Activated naive CD4-positive, alpha-beta T cell treated with anti-CD3 and anti-CD28 coated beads, Interleukin-2, amount 10 ng/mL, durations not matched to agents 7 days and 5 days (primary cell): ENCODE results near the gene TRPM2.

Source experiments
- CTCF ChIA-PET: fragments of 350-600 bp; sonication (Branson Sonifier 250); formaldehyde crosslinking; loops from one replicate; lab custom pipeline; 2021; ENCODE audit warnings: antibody characterized with exemption; lab: Charles Lee
- DNase-seq: peaks from one replicate; pipeline ENCODE4 v3.0.0-alpha.2; 2020
- H3K27ac Mint-ChIP-seq: one replicate; pipeline ENCODE4 v1.8.0; 2021; ENCODE audit warnings: mild to moderate bottlenecking, moderate library complexity, mixed read lengths
- H3K27me3 Mint-ChIP-seq: one replicate; pipeline ENCODE4 v1.8.0; 2021; ENCODE audit warnings: mild to moderate bottlenecking, mixed read lengths
- H3K36me3 Mint-ChIP-seq: one replicate; pipeline ENCODE4 v1.8.0; 2021; ENCODE audit warnings: mixed read lengths
- H3K4me1 Mint-ChIP-seq: one replicate; pipeline ENCODE4 v1.8.0; 2021; ENCODE audit warnings: mixed read lengths
- H3K4me3 Mint-ChIP-seq: one replicate; pipeline ENCODE4 v1.8.0; 2021; ENCODE audit warnings: mild to moderate bottlenecking, moderate library complexity, mixed read lengths
- H3K9me3 Mint-ChIP-seq: one replicate; pipeline ENCODE4 v1.8.0; 2021; ENCODE audit warnings: mixed read lengths

The TRPM2 gene

DNA sequence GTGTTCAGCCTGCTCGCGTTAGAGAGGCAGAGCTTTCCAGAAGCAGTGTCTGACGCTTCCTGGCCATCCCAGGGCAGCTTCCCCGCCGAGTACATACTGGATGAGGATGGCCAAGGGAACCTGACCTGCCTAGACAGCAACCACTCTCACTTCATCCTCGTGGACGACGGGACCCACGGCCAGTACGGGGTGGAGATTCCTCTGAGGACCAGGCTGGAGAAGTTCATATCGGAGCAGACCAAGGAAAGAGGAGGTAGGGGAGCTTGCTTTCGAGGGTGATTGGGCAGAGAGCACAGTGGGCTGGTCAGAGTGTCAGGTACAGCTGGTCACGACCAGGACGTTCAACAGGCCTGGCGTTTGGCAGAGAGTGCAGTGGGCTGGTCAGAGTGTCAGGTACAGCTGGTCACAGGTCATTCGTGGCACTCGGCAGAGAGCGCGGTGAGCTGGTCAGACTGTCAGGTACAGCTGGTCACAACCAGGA lies 22.4 kb downstream of the TRPM2 start:
- Mint-ChIP-seq H3K9me3 (peaks cover 15% of the 10 kb centered on the region), H3K4me1 (peaks cover 35% of the 10 kb centered on the region), H3K27me3 (peaks cover 10% of the 10 kb centered on the region), H3K36me3 (peaks cover 78% of the 10 kb centered on the region), H3K27ac (no peak overlapping the region), H3K4me3 (no peak overlapping the region)
- DNase-seq: no peak
- CTCF ChIA-PET: no interaction called here

DNA sequence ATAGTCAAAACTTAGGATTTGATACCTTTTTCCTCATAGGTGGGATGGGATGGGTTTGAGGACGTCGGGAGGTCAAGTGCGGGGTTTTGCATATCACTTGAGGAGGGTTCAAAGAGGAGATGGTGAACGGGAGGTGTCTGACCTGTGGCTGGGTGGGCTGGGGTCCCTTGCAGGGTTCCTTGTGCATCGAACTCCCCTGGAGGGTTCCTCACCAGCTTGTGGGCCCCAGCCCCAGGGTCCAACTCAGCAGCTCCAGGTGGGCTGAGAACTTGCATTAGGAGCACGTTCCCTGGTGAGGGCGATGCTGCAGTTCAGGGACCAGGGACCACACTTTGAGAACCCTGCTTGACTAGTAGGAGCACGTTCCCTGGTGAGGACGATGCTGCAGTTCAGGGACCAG lies 23.2 kb downstream of the TRPM2 start:
- Mint-ChIP-seq H3K4me3 (no peak overlapping the region), H3K27ac (no peak overlapping the region), H3K9me3 (peaks cover 14% of the 10 kb centered on the region), H3K36me3 (peaks cover 78% of the 10 kb centered on the region), H3K4me1 (peaks cover 35% of the 10 kb centered on the region), H3K27me3 (peaks cover 10% of the 10 kb centered on the region)
- CTCF ChIA-PET: interaction anchor here (1.0 kb wide), 1 partner anchor 12 kb away, joined by 3 read pairs; no protein-coding TSS in a partner anchor
- no peak for DNase-seq

DNA sequence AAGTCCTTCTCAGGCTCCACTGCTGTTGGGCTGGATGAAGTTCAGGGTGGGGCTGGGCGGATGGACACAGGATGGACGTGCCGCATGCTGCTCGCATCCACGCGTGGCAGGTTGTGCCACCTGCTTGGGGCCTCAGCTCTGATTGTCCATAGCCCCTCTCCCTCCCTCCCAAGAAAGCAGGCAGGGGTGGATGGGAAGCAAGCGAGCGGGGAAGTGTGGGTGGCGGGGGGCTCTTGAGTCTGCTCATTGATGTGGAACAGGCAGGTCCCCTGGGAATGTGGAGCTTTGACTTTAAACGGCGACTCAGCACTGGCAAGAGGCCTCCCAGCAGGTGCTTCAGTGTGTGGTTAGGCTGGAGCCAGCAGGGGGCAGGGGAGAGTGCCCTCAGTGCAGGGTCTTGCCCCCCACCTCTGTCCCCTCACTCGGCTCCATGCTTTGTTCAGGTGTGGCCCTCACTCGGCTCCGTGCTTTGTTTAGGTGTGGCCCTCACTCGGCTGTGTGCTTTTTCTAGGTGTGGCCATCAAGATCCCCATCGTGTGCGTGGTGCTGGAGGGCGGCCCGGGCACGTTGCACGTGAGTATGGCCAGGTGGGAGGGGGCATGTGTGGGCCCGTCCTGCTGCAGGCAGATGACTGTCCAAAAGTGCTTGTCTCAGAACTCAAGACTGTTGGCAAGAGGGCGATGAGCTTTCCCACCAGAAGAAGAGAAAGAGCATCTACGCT lies 23.9 kb downstream of the TRPM2 start:
- peaks cover 10% of the 10 kb centered on the region for H3K27me3 Mint-ChIP-seq
- peaks cover 16% of the 10 kb centered on the region for H3K9me3 Mint-ChIP-seq
- H3K36me3 Mint-ChIP-seq: peaks cover 78% of the 10 kb centered on the region
- no peak overlapping the region for H3K27ac Mint-ChIP-seq
- no peak overlapping the region for H3K4me3 Mint-ChIP-seq
- CTCF ChIA-PET: interaction anchor here (1.0 kb wide), 1 partner anchor 11 kb away, joined by 3 read pairs; no protein-coding TSS in a partner anchor
- DNase-seq: no peak
- peaks cover 35% of the 10 kb centered on the region for H3K4me1 Mint-ChIP-seq

- no peak for DNase-seq
- Mint-ChIP-seq H3K4me3 (no peak overlapping the region), H3K4me1 (peaks cover 32% of the 10 kb centered on the region), H3K9me3 (peaks cover 16% of the 10 kb centered on the region), H3K27me3 (peaks cover 10% of the 10 kb centered on the region), H3K36me3 (peaks cover 79% of the 10 kb centered on the region), H3K27ac (no peak overlapping the region)
- CTCF ChIA-PET: interaction anchor here (1.0 kb wide), 1 partner anchor 10 kb away, joined by 3 read pairs; no protein-coding TSS in a partner anchor
Observed at GRCh38 chr21:44377922-44378645, 24.7 kb downstream of the TRPM2 start.

- Mint-ChIP-seq H3K4me3 (no peak overlapping the region), H3K27me3 (peaks cover 10% of the 10 kb centered on the region), H3K27ac (no peak overlapping the region), H3K4me1 (peaks cover 26% of the 10 kb centered on the region), H3K9me3 (peaks cover 17% of the 10 kb centered on the region), H3K36me3 (peaks cover 81% of the 10 kb centered on the region)
- DNase-seq: no peak
- CTCF ChIA-PET: no interaction called here
Observed at GRCh38 chr21:44378646-44379514, 25.5 kb downstream of the TRPM2 start.

- peaks cover 19% of the 10 kb centered on the region for H3K9me3 Mint-ChIP-seq
- no peak overlapping the region for H3K27ac Mint-ChIP-seq
- peaks cover 20% of the 10 kb centered on the region for H3K4me1 Mint-ChIP-seq
- CTCF ChIA-PET: no interaction called here
- no peak overlapping the region for H3K4me3 Mint-ChIP-seq
- peaks cover 81% of the 10 kb centered on the region for H3K36me3 Mint-ChIP-seq
- H3K27me3 Mint-ChIP-seq: peaks cover 10% of the 10 kb centered on the region
- DNase-seq: no peak
Observed at GRCh38 chr21:44379515-44379848, 26.1 kb downstream of the TRPM2 start.

GRCh38 chr21:44379991-44380865 lies 26.8 kb downstream of the TRPM2 start:
- Mint-ChIP-seq H3K4me1 (peaks cover 13% of the 10 kb centered on the region), H3K27ac (no peak overlapping the region), H3K9me3 (peaks cover 23% of the 10 kb centered on the region), H3K27me3 (peaks cover 6% of the 10 kb centered on the region), H3K36me3 (peaks cover 81% of the 10 kb centered on the region), H3K4me3 (no peak overlapping the region)
- DNase-seq: no peak
- CTCF ChIA-PET: no interaction called here

DNA sequence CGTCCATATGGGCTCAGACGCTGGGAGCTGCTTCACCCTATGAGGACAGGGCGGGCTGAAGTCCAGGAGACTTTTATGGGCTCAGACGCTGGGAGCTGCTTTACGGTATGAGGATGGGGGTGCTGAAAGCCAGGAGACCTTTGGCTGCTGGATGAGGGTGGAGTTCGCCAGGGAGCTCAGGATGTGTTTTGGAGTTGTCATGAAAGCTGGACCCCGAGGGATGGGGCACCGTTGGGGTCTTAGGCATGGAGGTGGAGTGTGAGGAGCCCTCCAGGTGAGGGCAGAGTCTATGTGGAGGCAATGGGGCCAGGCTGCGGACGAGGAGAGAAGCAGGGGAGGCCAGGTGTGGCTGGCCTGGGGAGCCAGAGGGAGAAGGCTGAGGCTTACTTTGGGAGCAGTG lies 27.5 kb downstream of the TRPM2 start:
- CTCF ChIA-PET: no interaction called here
- Mint-ChIP-seq H3K4me3 (no peak overlapping the region), H3K9me3 (peaks cover 27% of the 10 kb centered on the region), H3K4me1 (peaks cover 6% of the 10 kb centered on the region), H3K27me3 (peaks cover 2% of the 10 kb centered on the region), H3K36me3 (peaks cover 81% of the 10 kb centered on the region), H3K27ac (no peak overlapping the region)
- no peak for DNase-seq

- no peaks in the 10 kb centered on the region for H3K27me3 Mint-ChIP-seq
- H3K4me1 Mint-ChIP-seq: no peaks in the 10 kb centered on the region
- H3K4me3 Mint-ChIP-seq: no peak overlapping the region
- CTCF ChIA-PET: no interaction called here
- H3K9me3 Mint-ChIP-seq: peaks cover 32% of the 10 kb centered on the region
- H3K36me3 Mint-ChIP-seq: peaks cover 73% of the 10 kb centered on the region
- H3K27ac Mint-ChIP-seq: no peak overlapping the region
- no peak for DNase-seq
Observed at GRCh38 chr21:44381874-44382273, 28.5 kb downstream of the TRPM2 start.

GRCh38 chr21:44382536-44382935 lies 29.1 kb downstream of the TRPM2 start:
- H3K9me3 Mint-ChIP-seq: peaks cover 34% of the 10 kb centered on the region
- no peak overlapping the region for H3K4me3 Mint-ChIP-seq
- CTCF ChIA-PET: no interaction called here
- no peaks in the 10 kb centered on the region for H3K4me1 Mint-ChIP-seq
- H3K27me3 Mint-ChIP-seq: no peaks in the 10 kb centered on the region
- DNase-seq: no peak
- H3K36me3 Mint-ChIP-seq: peaks cover 69% of the 10 kb centered on the region
- H3K27ac Mint-ChIP-seq: no peak overlapping the region

- CTCF ChIA-PET: no interaction called here
- Mint-ChIP-seq H3K36me3 (peaks cover 64% of the 10 kb centered on the region), H3K4me3 (no peak overlapping the region), H3K27ac (no peak overlapping the region), H3K4me1 (no peaks in the 10 kb centered on the region), H3K27me3 (no peaks in the 10 kb centered on the region), H3K9me3 (peaks cover 34% of the 10 kb centered on the region)
- DNase-seq: no peak
Observed at GRCh38 chr21:44383216-44383615, 29.8 kb downstream of the TRPM2 start.

DNA sequence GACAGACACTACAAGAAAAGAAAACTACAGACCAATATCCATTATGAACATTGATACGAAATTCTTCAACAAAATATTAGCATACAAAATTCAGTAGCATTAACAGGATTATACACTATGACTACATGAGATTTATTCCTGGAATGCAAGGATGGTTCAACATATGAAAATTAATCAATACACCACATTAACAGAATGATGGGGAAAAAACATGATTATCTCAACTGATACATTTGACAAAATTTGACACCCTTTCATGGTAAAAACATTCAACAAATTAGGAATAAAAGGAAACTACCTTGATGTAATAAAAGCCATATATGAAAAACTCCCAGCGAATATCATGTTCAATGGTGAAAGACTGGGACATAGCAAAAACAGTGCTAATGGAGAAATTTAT lies 31.5 kb downstream of the TRPM2 start:
- no peak overlapping the region for H3K27ac Mint-ChIP-seq
- H3K36me3 Mint-ChIP-seq: peaks cover 61% of the 10 kb centered on the region
- H3K4me3 Mint-ChIP-seq: no peak overlapping the region
- H3K9me3 Mint-ChIP-seq: peaks cover 34% of the 10 kb centered on the region
- no peak for DNase-seq
- CTCF ChIA-PET: no interaction called here
- H3K4me1 Mint-ChIP-seq: no peaks in the 10 kb centered on the region
- H3K27me3 Mint-ChIP-seq: no peaks in the 10 kb centered on the region

DNA sequence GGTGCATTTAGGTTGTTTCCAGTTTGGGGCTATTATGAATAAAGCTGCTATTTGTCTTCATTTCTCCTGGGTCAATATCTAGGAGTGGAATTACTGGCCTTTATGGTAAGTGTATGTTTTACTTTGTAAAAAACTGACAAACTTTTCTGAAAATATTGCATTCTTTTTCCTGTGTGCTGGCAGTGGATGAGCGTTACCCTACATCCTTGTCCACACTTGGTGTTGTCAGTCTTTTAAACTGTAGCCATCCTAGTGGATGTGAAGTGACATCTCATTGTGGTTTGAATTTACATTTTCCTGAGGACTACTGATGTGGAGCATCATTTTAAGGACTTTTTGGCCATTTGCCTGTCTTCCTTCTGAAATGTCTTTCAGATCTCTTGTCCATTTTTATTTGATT lies 35.9 kb downstream of the TRPM2 start:
- H3K27me3 Mint-ChIP-seq: no peaks in the 10 kb centered on the region
- DNase-seq: no peak
- CTCF ChIA-PET: no interaction called here
- H3K27ac Mint-ChIP-seq: no peak overlapping the region
- H3K4me1 Mint-ChIP-seq: no peaks in the 10 kb centered on the region
- H3K36me3 Mint-ChIP-seq: peaks cover 40% of the 10 kb centered on the region
- no peak overlapping the region for H3K4me3 Mint-ChIP-seq
- peaks cover 22% of the 10 kb centered on the region for H3K9me3 Mint-ChIP-seq
